ENCODE data around the gene MED23. TPM values are rescaled to one million over a fixed set of nuclear protein-coding genes. Genes with fewer than 3 reads are reported as not detected.
A peak's percentile ranks its signal among the peaks of the same experiment; 100 is the strongest.

The MED23 gene, protein sequence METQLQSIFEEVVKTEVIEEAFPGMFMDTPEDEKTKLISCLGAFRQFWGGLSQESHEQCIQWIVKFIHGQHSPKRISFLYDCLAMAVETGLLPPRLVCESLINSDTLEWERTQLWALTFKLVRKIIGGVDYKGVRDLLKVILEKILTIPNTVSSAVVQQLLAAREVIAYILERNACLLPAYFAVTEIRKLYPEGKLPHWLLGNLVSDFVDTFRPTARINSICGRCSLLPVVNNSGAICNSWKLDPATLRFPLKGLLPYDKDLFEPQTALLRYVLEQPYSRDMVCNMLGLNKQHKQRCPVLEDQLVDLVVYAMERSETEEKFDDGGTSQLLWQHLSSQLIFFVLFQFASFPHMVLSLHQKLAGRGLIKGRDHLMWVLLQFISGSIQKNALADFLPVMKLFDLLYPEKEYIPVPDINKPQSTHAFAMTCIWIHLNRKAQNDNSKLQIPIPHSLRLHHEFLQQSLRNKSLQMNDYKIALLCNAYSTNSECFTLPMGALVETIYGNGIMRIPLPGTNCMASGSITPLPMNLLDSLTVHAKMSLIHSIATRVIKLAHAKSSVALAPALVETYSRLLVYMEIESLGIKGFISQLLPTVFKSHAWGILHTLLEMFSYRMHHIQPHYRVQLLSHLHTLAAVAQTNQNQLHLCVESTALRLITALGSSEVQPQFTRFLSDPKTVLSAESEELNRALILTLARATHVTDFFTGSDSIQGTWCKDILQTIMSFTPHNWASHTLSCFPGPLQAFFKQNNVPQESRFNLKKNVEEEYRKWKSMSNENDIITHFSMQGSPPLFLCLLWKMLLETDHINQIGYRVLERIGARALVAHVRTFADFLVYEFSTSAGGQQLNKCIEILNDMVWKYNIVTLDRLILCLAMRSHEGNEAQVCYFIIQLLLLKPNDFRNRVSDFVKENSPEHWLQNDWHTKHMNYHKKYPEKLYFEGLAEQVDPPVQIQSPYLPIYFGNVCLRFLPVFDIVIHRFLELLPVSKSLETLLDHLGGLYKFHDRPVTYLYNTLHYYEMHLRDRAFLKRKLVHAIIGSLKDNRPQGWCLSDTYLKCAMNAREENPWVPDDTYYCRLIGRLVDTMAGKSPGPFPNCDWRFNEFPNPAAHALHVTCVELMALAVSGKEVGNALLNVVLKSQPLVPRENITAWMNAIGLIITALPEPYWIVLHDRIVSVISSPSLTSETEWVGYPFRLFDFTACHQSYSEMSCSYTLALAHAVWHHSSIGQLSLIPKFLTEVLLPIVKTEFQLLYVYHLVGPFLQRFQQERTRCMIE (N-terminal part only)
- total RNA-seq (2013; cell fraction: nucleolus; rRNA removed), result 111 and 112 TPM in 2 replicates
- 22.5 and 29.4 TPM in 2 replicates for total RNA-seq (2014; rRNA removed)
- 24.6 and 25.7 TPM in 2 replicates for total RNA-seq (2014; rRNA removed; fragmentation: Illumina TruSeq; extraction: Trizol)
- total RNA-seq (2021), result 18.3 and 19.4 TPM in 2 replicates
- 9.5 TPM for polyA plus RNA-seq (2011; ENCODE audit: low read depth)
- 42.9 and 53.3 TPM in 2 replicates for polyA plus RNA-seq (2011; rRNA removed)
- polyA plus RNA-seq (2011; cell fraction: cytosol; rRNA removed), result 16.5 and 18.5 TPM in 2 replicates
- 89.7 and 98.1 TPM in 2 replicates for polyA plus RNA-seq (2011; cell fraction: nucleus; rRNA removed)
- 11.2 and 13.4 TPM in 2 replicates for polyA plus RNA-seq (2012)
- polyA plus RNA-seq (2014; fragmentation: Illumina TruSeq; extraction: Trizol), result 20.4 and 27.3 TPM in 2 replicates
- 1 to 10 TPM; 7.1 to 9.0 TPM for polyA plus RNA-seq (2014; fragmentation: Nextera tagmentation; extraction: Ambion mirVana)
- polyA plus RNA-seq (2014; rRNA removed), result 15.1 and 19.7 TPM in 2 replicates
- polyA plus RNA-seq (2016; fragmentation: Nextera tagmentation; extraction: Ambion mirVana), result 10 to 100 TPM; 15.1 to 19.3 TPM
- 35.6 and 44.3 TPM in 2 replicates for polyA minus RNA-seq (2011; rRNA and poly(A)+ RNA removed)
- polyA minus RNA-seq (2011; cell fraction: cytosol; rRNA and poly(A)+ RNA removed), result 9.4 and 13.4 TPM in 2 replicates
- 36.4 and 51.2 TPM in 2 replicates for polyA minus RNA-seq (2011; cell fraction: nucleus; rRNA and poly(A)+ RNA removed)
- Bru-seq, nascent RNA, result percentile 88 among the genes with signal in this experiment
- percentile 88 among the genes with signal in this experiment for BruChase-seq, experiment 1, labeled RNA remaining after a 6-hour chase
- percentile 92 among the genes with signal in this experiment for BruChase-seq, experiment 2, labeled RNA remaining after a 2-hour chase
- long read RNA-seq, experiment 1, partial matches to known transcripts, result 2 of 3 reads
- long read RNA-seq, experiment 1, other reads (novel, unspliced or antisense), result 1 of 3 reads
- long read RNA-seq, experiment 2, partial matches to known transcripts, result 16 of 21 reads
- long read RNA-seq, experiment 2, other reads (novel, unspliced or antisense), result 5 of 21 reads

DNA sequence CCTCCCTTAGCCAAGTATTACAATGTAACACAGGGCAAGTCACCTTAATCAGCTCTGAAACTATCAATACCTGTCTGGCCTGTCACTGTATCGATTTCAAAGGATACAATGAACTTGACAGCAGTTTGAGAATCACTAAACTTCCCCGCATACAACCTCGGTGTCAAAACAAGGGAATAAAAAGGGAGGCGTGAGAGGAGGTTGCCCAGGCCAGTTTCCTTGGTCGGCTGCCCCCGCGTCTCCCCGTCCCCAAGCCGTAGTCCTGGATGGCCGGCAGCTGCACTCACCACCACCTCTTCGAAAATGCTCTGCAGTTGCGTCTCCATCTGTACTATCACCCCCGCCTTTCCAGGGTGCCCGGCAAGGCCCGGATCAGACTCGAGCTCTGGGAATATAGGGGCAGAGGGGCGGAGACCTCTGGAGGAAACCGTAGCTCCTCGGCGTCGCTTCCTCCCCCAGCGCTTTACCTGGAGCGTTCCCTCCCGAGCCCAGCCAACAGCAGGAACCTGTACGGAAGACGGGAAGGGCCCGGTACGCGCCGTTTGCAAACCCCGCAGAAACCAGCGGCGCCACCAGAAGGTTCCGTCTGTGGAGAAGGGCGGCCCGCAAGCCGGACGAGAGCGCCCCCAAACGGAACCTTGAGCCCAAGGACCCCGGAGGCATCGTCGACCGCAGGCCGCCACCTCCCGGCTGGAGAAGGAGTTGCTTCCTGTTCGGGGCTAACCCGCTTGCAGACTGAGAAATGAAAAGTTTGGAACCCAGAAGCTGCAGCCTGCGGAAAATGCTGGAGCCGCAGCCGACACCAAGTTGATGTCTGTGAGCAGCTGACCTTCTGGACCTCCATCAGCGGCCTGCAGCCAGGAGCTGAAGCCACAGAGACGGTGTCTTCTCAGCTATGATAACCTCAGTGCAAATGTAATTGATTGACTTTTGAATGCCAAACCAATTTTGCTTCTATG lies at the start of gene MED23:
Gene MED23 (minus strand): TSS at position 519 of the 959 bp plus-strand sequence. CDS start 193 bp downstream, at position 326.
- peak within 1 kb of the TSS; percentile 54 for H3K27ac ChIP-seq (ENCODE audit: control insufficient read depth, insufficient read depth)
- SMC1A ChIA-PET (ENCODE audit: uncharacterized antibody, unreplicated experiment), result interaction anchor here (0.6 to 1.9 kb wide), 17 partner anchors 8 to 892 kb away, joined by 3 to 7 read pairs (median 3); partner anchors contain the start of gene ENPP3
- CTCF ChIA-PET, result interaction anchor here (0.6 to 3.7 kb wide), 40 partner anchors 9 to 952 kb away, joined by 3 to 26 read pairs (median 4); partner anchors contain the start of gene ENPP3
- FAIRE-seq (peak; percentile 91), ATAC-seq (peak; percentile 96), DNase-seq (ENCODE audit: low read depth, low spot score) (peak; percentile 80)
- H3K4me1 ChIP-seq (ENCODE audit: control insufficient read depth, insufficient read depth, low read length), result no peaks in the 10 kb centered on the region
- H3K9me3 ChIP-seq (replicated peaks; ENCODE audit: control insufficient read depth, insufficient read depth, low read length), result no peaks in the 10 kb centered on the region
- 0% methylated on average over 41 of the region's 53 CpGs for WGBS (ENCODE audit: insufficient coverage, insufficient replicate concordance, low lambda C conversion rate, missing lambda C conversion rate)
- intact Hi-C loops (cut with micrococcal nuclease; ENCODE audit: unreplicated experiment) (loop anchor here (1.0 to 2.0 kb wide), 2 partner anchors 109 to 429 kb away; no protein-coding TSS in a partner anchor), in situ Hi-C loops (cut with MboI) (no loop called here)
- peaks cover 12% of the 10 kb centered on the region for H3K79me2 ChIP-seq (ENCODE audit: control insufficient read depth, insufficient read depth, low read length)
- peaks cover 0 to 13% of the 10 kb centered on the region in 2 experiments; a peak in 1 of 4 replicates for H3K36me3 ChIP-seq (ENCODE audit: control insufficient read depth in 2 of 2, insufficient read depth in 2 of 2, low read length in 1 of 2)
- peak within 1 kb of the TSS; percentile 89 for H3K4me3 ChIP-seq
- H4K20me1 ChIP-seq (ENCODE audit: control insufficient read depth, insufficient read depth), result no peaks in the 10 kb centered on the region
- BruUV-seq (replicated peaks), result no TSS peak
- peak within 1 kb of the TSS; percentile 75; the same call in 1 of the 2 replicates for H3K4me2 ChIP-seq (ENCODE audit: control insufficient read depth, insufficient read depth)
- peak within 1 kb of the TSS; percentile 75 for H3K9ac ChIP-seq (ENCODE audit: control insufficient read depth, insufficient read depth, low read length)
- POLR2A ChIA-PET, result interaction anchor here (0.6 to 3.1 kb wide), 5 partner anchors 12 to 396 kb away, joined by 3 to 10 read pairs (median 5); no protein-coding TSS in a partner anchor
- RAD21 ChIA-PET (ENCODE audit: unreplicated experiment), result interaction anchor here (0.7 to 1.8 kb wide), 10 partner anchors 12 to 428 kb away, joined by 3 to 9 read pairs (median 3); no protein-coding TSS in a partner anchor
- H3K27me3 ChIP-seq (replicated peaks in 1 of 2; ENCODE audit: control insufficient read depth in 2 of 2, insufficient read depth in 2 of 2, low read length in 1 of 2), result no peaks in the 10 kb centered on the region
- peak within 1 kb of the TSS; percentile 92 for H2AFZ ChIP-seq (ENCODE audit: control insufficient read depth, low read depth, low read length)
- peak; percentile 95; the same call in 1 of the 2 replicates for TF ChIP-seq RB1 (IDR thresholded peaks at IDR 0.05; ENCODE audit: borderline replicate concordance)
- TF ChIP-seq CREM (IDR thresholded peaks at IDR 0.05; ENCODE audit: low read depth), result peak; percentile 90
- 0 out of 2 replicates have a peak, but pooled peaks have one; percentile 27 for TF ChIP-seq HDGF (IDR thresholded peaks at IDR 0.05)
- peak; percentile 96 for TF ChIP-seq NBN (IDR thresholded peaks at IDR 0.05)
- TF ChIP-seq, protein P1, sequence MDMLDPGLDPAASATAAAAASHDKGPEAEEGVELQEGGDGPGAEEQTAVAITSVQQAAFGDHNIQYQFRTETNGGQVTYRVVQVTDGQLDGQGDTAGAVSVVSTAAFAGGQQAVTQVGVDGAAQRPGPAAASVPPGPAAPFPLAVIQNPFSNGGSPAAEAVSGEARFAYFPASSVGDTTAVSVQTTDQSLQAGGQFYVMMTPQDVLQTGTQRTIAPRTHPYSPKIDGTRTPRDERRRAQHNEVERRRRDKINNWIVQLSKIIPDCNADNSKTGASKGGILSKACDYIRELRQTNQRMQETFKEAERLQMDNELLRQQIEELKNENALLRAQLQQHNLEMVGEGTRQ (IDR thresholded peaks at IDR 0.05; ENCODE audit: borderline replicate concordance, low read depth, low read length), result no peak
- peak; percentile 81 for TF ChIP-seq FOXK2 (IDR thresholded peaks at IDR 0.05)
- peak; percentile 98; the same call in 1 of the 2 replicates for TF ChIP-seq STAT1 (conservative IDR thresholded peaks at IDR 0.05)
- no peak for TF ChIP-seq SUZ12 (IDR thresholded peaks at IDR 0.05; ENCODE audit: unreplicated experiment)
- TF ChIP-seq ZZZ3 (IDR thresholded peaks at IDR 0.05; ENCODE audit: control insufficient read depth, insufficient read length, low read depth), result no peak
- TF ChIP-seq TARDBP (IDR thresholded peaks at IDR 0.05; ENCODE audit: borderline replicate concordance), result peak; percentile 96
- peak; percentile 82 for TF ChIP-seq PML (IDR thresholded peaks at IDR 0.05; ENCODE audit: low read length)
- peak; percentile 72; the same call in 1 of the 2 replicates for TF ChIP-seq RFX5 (IDR thresholded peaks at IDR 0.05; ENCODE audit: low read depth, low read length)
- peak; percentile 75 for TF ChIP-seq FOXM1 (IDR thresholded peaks at IDR 0.05; ENCODE audit: low read depth, low read length)
- peak; percentile 100 for TF ChIP-seq GABPA (IDR thresholded peaks at IDR 0.05; ENCODE audit: low read depth)

All from GM12878 (cell line).